ENCODE measurements around the gene CES2. TPM values are rescaled to one million over a fixed set of nuclear protein-coding genes. Genes with fewer than 3 reads are reported as not detected.

Gene CES2
- total and polyA plus RNA-seq, 2 donors (not counting 1 experiment from before 2014, with no cell fraction given), result 23.5 to 47.8 TPM

GRCh38 chr16:66988197-66988788, 53.0 kb downstream of the CES2 start, which contains the start of gene CES4A:
TSS of gene CES4A (plus strand) at chr16:66988589. CDS start at chr16:66988773, 184 bp downstream.
- H3K4me1 ChIP-seq (ENCODE audit: control insufficient read depth in 2 of 2, insufficient read depth in 2 of 2, low read length in 2 of 2), result no peaks in the 10 kb centered on the region
- CTCF ChIA-PET, result no interaction called here
- H3K4me3 ChIP-seq (ENCODE audit: control extremely low read depth in 1 of 5, extremely low read depth in 1 of 5, insufficient read depth in 1 of 5, low read depth in 2 of 5, low read length in 4 of 5), result no peak within 1 kb of the TSS

More at GRCh38 chr16:66988197-66988788, 53.0 kb downstream of the CES2 start, which contains the start of gene CES4A:
- Histone ChIP-seq H2AFZ (ENCODE audit: insufficient read depth, low read depth, low read length, poor library complexity, severe bottlenecking) (no peak within 1 kb of the TSS), H3K27ac (ENCODE audit: low read length in 2 of 2) (no peak within 1 kb of the TSS), H4K20me1 (ENCODE audit: control insufficient read depth, insufficient read depth, low read length, poor library complexity, severe bottlenecking) (no peaks in the 10 kb centered on the region), H3K79me2 (ENCODE audit: control insufficient read depth, insufficient read depth, low read length) (no peaks in the 10 kb centered on the region), H3K4me2 (replicated peaks; ENCODE audit: low read depth, low read length, poor library complexity, severe bottlenecking) (no peak within 1 kb of the TSS), H3K36me3 (replicated peaks in 1 of 2; ENCODE audit: control extremely low read depth in 1 of 2, control insufficient read depth in 1 of 2, extremely low read depth in 1 of 2, insufficient read depth in 2 of 2, low read length in 1 of 2) (no peaks in the 10 kb centered on the region), H3K9me3 (ENCODE audit: control extremely low read depth in 1 of 3, control insufficient read depth in 2 of 3, insufficient read depth in 1 of 3, low read length in 2 of 3) (no peaks in the 10 kb centered on the region), H3K27me3 (replicated peaks in 1 of 4; ENCODE audit: control extremely low read depth in 1 of 4, control insufficient read depth in 3 of 4, insufficient read depth in 4 of 4, low read length in 3 of 4) (no peaks in the 10 kb centered on the region), H3K9ac (ENCODE audit: low read length) (no peak within 1 kb of the TSS)
- 81% methylated on average over 10 of the region's 11 CpGs for WGBS (ENCODE audit: insufficient coverage)
- TF ChIP-seq CTCF (IDR thresholded peaks at IDR 0.05), result no peak
- no peak for TF ChIP-seq EZH2 (IDR thresholded peaks at IDR 0.05; ENCODE audit: borderline replicate concordance, insufficient read depth, low read depth, low read length, poor library complexity, severe bottlenecking)
- Mint-ChIP-seq H3K4me3 (no peak within 1 kb of the TSS), H3K27me3 (peaks cover 4% of the 10 kb centered on the region), H3K9me3 (ENCODE audit: insufficient read depth) (no peaks in the 10 kb centered on the region), H3K4me1 (no peaks in the 10 kb centered on the region), H3K27ac (no peak within 1 kb of the TSS)
- no peak for ATAC-seq (ENCODE audit: low read depth)
- DNase-seq, result no peak
- intact Hi-C loops (cut with micrococcal nuclease), result no loop called here
- POLR2A ChIA-PET, result no interaction called here

Data from B cell (primary cell).